Upper lobe of left lung (tissue), 4 donors: ENCODE data around the gene PSMD2.

ENCODE experiments used
- CTCF ChIP-seq, 6 experiments: fragments of 450-650 bp in 4 of 6; fragments of 200-600 bp in 2 of 6; sonication (generic) in 2 of 6; IDR thresholded peaks; one replicate each; pipeline ENCODE4 v1.5.1; 2016 to 2019; ENCODE audit warnings: antibody characterized with exemption in 6 of 6
- POLR2A ChIP-seq, 4 donors: fragments of 450-650 bp; IDR thresholded peaks; one replicate each; pipeline ENCODE4 v1.5.1; 2016 to 2017; ENCODE audit warnings: antibody characterized with exemption in 4 of 4, mild to moderate bottlenecking in 2 of 4
- POLR2AphosphoS5 ChIP-seq, 2 donors: sonication (generic); formaldehyde crosslinking; IDR thresholded peaks; one replicate each; pipeline ENCODE4 v1.5.1; 2017; ENCODE audit warnings: antibody characterized with exemption in 2 of 2

GRCh38 chr3:184346480-184347190, 47.6 kb downstream of the PSMD2 start:
- TF ChIP-seq CTCF (IDR thresholded peaks at IDR 0.05) (no peak), POLR2AphosphoS5 (IDR thresholded peaks at IDR 0.05) (no peak), POLR2A (IDR thresholded peaks at IDR 0.05) (no peak)
